Measurements from ENCODE around the gene GSTO2.

DNA sequence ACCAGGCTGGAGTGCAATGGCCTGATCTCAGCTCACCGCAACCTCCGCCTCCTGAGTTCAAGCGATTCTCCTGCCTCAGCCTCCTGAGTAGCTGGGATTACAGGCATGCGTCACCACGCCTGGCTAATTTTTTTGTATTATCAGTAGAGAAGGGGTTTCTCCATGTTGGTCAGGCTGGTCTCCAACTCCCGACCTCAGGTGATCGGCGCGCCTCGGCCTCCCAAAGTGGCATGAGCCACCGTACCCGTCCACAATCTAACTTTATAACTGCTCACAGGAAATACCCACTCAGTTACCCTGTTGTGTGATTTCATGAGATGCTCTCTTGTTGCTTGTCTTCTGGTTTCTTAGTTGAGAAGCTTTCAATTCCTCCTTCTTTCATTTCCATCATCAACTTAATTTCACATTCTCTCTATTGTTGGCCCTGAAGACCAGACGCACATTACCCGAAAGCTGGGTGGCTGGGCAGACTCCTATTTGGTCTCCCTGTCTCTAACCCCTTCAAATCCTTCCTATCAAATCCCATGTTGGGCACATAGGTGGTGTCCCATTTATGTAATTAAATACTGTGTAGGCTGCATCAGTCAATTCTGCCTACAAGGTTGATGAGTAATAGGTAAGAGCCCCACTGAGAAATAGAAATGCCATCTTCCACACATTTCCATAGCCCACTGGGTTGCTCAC is 1.1 kb upstream of the GSTO2 start:
- TF ChIP-seq GATA3 (IDR thresholded peaks at IDR 0.05; ENCODE audit: low read depth, low read length) (no peak), GATA2 (IDR thresholded peaks at IDR 0.05; ENCODE audit: low read depth, low read length) (no peak)
